ENCODE data around the gene SEC14L5.

SEC14L5 gene

DNA sequence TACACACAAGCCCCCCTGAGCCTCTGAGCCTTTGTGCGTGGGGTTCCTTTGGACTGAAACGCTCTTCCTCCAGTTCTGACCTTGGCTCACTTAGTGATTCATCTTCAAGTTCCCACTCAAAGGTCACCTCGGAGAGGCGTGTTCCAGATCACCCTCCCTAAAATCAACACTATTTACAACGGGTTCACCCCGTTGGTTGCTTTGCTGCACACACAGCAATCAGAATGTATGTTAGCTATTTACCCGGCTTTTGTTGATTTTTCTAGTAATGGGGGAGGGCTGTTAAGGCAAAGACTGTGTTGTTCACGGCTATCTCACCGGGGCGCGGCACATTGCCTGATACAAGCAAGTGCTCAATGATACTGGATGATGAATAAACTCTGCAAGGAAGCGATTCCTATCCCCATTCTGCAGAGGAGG, 74.6 kb downstream of the SEC14L5 start:
- Histone ChIP-seq H3K79me2 (ENCODE audit: control insufficient read depth, low read length) (peaks cover 8% of the 10 kb centered on the region), H3K27ac (ENCODE audit: low read depth, low read length) (no peak overlapping the region), H3K9me2 (replicated peaks; ENCODE audit: control insufficient read depth, low read length) (no peaks in the 10 kb centered on the region), H3K4me2 (ENCODE audit: low read length) (peak overlapping the region; percentile 84), H3K36me3 (ENCODE audit: control insufficient read depth, low read length) (no peaks in the 10 kb centered on the region), H3K4me1 (ENCODE audit: control insufficient read depth, low read length) (peaks cover 33% of the 10 kb centered on the region), H3K9me3 (ENCODE audit: control insufficient read depth, insufficient read depth, low read length) (no peaks in the 10 kb centered on the region), H3F3A (ENCODE audit: control insufficient read depth, insufficient read depth) (no peaks in the 10 kb centered on the region), H3K27me3 (ENCODE audit: control insufficient read depth, low read length) (no peaks in the 10 kb centered on the region), H4K20me1 (ENCODE audit: control insufficient read depth, insufficient read depth, low read depth, low read length) (no peaks in the 10 kb centered on the region), H3K4me3 (ENCODE audit: low read length) (peak overlapping the region; percentile 82)
- TF ChIP-seq EZH2phosphoT487 (IDR thresholded peaks at IDR 0.05; ENCODE audit: borderline replicate concordance, low read length): no peak
- TF ChIP-seq, protein P1, sequence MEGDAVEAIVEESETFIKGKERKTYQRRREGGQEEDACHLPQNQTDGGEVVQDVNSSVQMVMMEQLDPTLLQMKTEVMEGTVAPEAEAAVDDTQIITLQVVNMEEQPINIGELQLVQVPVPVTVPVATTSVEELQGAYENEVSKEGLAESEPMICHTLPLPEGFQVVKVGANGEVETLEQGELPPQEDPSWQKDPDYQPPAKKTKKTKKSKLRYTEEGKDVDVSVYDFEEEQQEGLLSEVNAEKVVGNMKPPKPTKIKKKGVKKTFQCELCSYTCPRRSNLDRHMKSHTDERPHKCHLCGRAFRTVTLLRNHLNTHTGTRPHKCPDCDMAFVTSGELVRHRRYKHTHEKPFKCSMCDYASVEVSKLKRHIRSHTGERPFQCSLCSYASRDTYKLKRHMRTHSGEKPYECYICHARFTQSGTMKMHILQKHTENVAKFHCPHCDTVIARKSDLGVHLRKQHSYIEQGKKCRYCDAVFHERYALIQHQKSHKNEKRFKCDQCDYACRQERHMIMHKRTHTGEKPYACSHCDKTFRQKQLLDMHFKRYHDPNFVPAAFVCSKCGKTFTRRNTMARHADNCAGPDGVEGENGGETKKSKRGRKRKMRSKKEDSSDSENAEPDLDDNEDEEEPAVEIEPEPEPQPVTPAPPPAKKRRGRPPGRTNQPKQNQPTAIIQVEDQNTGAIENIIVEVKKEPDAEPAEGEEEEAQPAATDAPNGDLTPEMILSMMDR (IDR thresholded peaks at IDR 0.05; ENCODE audit: low read depth, low read length, poor library complexity, severe bottlenecking): no peak

DNA sequence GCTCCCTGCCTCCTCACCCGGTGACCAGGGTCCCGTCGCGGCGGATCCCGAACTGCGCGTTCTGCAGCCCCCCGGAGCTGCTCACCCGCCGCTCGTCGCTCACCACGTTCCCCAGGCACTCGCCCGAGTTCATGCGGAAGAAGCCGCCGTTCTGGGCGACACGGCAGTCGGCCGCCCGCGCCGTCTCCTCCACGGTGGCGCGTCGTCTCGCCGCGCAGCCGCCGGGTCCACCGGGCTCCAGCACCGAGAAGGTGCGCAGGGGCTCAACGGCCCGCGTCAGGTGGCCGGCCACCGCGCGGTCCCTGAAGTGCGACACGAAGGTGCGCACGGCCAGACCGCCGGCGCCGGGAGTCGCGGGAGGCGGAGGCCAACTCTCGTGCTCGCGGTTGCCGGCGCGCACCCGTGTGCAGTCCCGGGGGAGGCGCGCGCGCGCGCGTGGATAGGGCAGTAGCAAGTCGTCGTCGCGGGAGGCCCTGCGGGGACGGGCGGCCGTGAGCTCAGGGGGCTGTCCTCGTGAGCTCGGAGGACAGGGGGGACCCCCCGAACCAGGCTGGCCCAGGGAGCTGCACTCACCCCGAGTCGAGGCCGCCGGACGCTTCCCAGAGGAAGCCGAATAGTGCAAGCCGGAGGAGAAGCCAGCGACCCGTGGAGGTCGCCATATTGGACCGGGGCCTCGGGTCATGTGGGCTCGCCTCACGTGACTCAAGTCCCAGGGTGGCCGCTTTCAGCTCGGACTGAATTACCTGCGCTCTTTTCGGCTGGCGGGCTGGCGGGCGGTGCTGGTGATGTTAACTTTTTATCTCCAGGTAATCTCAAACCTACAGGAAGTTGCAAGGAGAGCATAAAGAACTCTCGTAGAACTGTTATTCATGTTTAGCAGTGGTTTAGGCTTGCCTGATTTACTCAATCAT, 75.4 kb downstream of the SEC14L5 start, which contains the start of gene NAGPA:
TSS of gene NAGPA (minus strand) at position 680 of the 911 bp plus-strand sequence. CDS start at position 659, 21 bp downstream.
- Histone ChIP-seq H3K4me2 (ENCODE audit: low read length) (peak within 1 kb of the TSS; percentile 84), H3K27ac (ENCODE audit: low read depth, low read length) (no peak within 1 kb of the TSS), H4K20me1 (ENCODE audit: control insufficient read depth, insufficient read depth, low read depth, low read length) (no peaks in the 10 kb centered on the region), H3K27me3 (ENCODE audit: control insufficient read depth, low read length) (no peaks in the 10 kb centered on the region), H3K79me2 (ENCODE audit: control insufficient read depth, low read length) (peaks cover 8% of the 10 kb centered on the region), H3F3A (ENCODE audit: control insufficient read depth, insufficient read depth) (no peaks in the 10 kb centered on the region), H3K9me2 (replicated peaks; ENCODE audit: control insufficient read depth, low read length) (no peaks in the 10 kb centered on the region), H3K4me1 (ENCODE audit: control insufficient read depth, low read length) (peaks cover 33% of the 10 kb centered on the region), H3K36me3 (ENCODE audit: control insufficient read depth, low read length) (no peaks in the 10 kb centered on the region), H3K4me3 (ENCODE audit: low read length) (peak within 1 kb of the TSS; percentile 82), H3K9me3 (ENCODE audit: control insufficient read depth, insufficient read depth, low read length) (no peaks in the 10 kb centered on the region)
- TF ChIP-seq, protein P1 (IDR thresholded peaks at IDR 0.05; ENCODE audit: low read depth, low read length, poor library complexity, severe bottlenecking): no peak
- TF ChIP-seq EZH2phosphoT487 (IDR thresholded peaks at IDR 0.05; ENCODE audit: borderline replicate concordance, low read length): no peak

DNA sequence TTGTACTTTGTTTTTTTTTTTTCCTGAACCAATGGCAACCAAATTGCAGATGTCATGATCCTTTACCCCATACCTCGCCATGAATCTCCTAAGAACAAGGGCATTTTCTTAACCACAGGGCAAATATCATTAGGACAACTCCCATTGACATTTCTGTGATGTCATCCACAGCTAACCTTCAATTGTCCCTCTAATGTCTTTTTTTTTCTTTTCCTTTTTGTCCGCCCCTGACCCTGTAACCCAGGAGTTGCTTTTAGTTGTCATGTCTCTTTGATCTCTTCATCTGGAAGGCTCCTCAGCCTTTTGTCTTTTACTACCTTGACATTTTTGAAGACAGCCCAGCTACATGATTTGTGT, 76.0 kb downstream of the SEC14L5 start:
- Histone ChIP-seq H4K20me1 (ENCODE audit: control insufficient read depth, insufficient read depth, low read depth, low read length) (no peaks in the 10 kb centered on the region), H3K4me3 (ENCODE audit: low read length) (peak overlapping the region; percentile 82), H3K27ac (ENCODE audit: low read depth, low read length) (no peak overlapping the region), H3K79me2 (ENCODE audit: control insufficient read depth, low read length) (peaks cover 8% of the 10 kb centered on the region), H3F3A (ENCODE audit: control insufficient read depth, insufficient read depth) (no peaks in the 10 kb centered on the region), H3K36me3 (ENCODE audit: control insufficient read depth, low read length) (no peaks in the 10 kb centered on the region), H3K4me2 (ENCODE audit: low read length) (peak overlapping the region; percentile 84), H3K4me1 (ENCODE audit: control insufficient read depth, low read length) (peaks cover 33% of the 10 kb centered on the region), H3K9me2 (replicated peaks; ENCODE audit: control insufficient read depth, low read length) (no peaks in the 10 kb centered on the region), H3K27me3 (ENCODE audit: control insufficient read depth, low read length) (no peaks in the 10 kb centered on the region), H3K9me3 (ENCODE audit: control insufficient read depth, insufficient read depth, low read length) (no peaks in the 10 kb centered on the region)
- TF ChIP-seq, protein P1 (IDR thresholded peaks at IDR 0.05; ENCODE audit: low read depth, low read length, poor library complexity, severe bottlenecking): no peak
- TF ChIP-seq EZH2phosphoT487 (IDR thresholded peaks at IDR 0.05; ENCODE audit: borderline replicate concordance, low read length): no peak

Data from DOHH2 (cell line).